Activated effector memory CD4-positive, alpha-beta T cell treated with Interleukin-2 at 50 U/mL for 16 hours (primary cell): Measurements from ENCODE around the gene NUMB.

Source experiments
- DNase-seq: peaks from one replicate; pipeline ENCODE4 v3.0.0-alpha.2; 2020

Gene NUMB

DNA sequence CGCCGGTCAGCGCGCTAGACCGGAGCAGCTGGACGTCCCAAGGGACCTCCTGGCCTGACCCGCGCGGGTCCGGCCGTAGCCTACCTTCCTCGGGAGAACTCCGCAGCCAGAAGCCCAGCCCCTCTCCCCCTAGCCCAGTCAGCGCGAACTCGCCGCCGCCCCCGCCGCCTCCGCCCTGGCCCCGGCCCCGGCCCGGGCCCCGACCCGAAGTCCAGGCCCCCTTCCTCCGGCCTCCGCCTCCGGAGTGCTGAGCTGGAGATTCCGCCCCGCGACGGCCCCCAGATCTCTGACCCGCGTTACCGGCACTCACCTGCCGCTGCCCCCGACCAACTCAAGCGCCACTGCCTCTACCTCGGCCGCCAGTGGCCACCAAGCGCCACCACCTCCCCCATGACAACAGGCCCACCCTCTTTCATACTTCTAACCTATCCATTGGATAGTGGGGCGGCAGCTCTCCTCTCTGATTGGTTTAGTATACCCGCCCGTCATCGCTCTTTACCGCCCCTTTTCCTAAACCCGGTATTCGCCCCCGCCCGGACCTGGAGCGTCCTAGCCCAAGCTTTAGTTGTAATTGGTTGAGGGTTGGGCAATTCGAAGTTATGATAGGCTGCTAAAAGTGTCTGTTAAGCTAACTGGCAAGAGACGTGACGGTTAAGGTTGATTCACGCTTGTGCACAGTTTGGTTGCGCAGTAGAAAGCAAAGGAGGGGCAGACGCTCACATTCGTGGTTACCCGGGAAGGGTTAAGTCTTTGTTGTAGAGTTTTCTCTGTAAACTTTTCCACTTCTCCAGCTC lies at the start of gene NUMB:
TSS of gene NUMB (minus strand) at position 364 of the 794 bp plus-strand sequence. CDS start 102,795 bp downstream, outside the sequence.
- DNase-seq = peak; percentile 93

GRCh38 chr14:73503648-73504047 lies 45.3 kb upstream of the NUMB start:
- DNase-seq = no peak

- DNase-seq = no peak
Observed at GRCh38 chr14:73502017-73502619, 43.8 kb upstream of the NUMB start.

DNA sequence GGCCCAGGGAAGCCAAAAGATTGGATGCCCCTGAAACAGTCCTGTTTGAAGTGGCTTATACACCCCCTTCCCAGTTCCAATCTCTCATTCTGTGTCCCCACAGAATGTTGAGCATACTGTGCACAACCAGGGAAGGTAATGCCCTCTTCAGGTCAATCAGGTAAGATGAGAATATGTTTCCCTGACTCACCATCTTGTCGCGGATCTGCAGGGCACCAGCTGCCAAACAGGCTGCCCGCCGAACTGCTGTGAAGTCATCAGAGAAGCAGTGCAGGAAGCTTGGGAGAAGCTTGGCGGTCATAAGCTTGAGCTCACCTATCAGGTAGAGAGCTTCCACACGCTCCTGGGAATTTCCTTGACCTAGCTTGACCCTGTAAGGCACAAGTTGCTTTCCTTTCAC lies 42.0 kb upstream of the NUMB start:
- DNase-seq = no peak

GRCh38 chr14:73494593-73494992 lies 36.2 kb upstream of the NUMB start:
- DNase-seq = no peak

- DNase-seq = no peak
Observed at GRCh38 chr14:73492670-73493069, 34.3 kb upstream of the NUMB start.

GRCh38 chr14:73492043-73492552 lies 33.8 kb upstream of the NUMB start:
- no peak for DNase-seq

DNA sequence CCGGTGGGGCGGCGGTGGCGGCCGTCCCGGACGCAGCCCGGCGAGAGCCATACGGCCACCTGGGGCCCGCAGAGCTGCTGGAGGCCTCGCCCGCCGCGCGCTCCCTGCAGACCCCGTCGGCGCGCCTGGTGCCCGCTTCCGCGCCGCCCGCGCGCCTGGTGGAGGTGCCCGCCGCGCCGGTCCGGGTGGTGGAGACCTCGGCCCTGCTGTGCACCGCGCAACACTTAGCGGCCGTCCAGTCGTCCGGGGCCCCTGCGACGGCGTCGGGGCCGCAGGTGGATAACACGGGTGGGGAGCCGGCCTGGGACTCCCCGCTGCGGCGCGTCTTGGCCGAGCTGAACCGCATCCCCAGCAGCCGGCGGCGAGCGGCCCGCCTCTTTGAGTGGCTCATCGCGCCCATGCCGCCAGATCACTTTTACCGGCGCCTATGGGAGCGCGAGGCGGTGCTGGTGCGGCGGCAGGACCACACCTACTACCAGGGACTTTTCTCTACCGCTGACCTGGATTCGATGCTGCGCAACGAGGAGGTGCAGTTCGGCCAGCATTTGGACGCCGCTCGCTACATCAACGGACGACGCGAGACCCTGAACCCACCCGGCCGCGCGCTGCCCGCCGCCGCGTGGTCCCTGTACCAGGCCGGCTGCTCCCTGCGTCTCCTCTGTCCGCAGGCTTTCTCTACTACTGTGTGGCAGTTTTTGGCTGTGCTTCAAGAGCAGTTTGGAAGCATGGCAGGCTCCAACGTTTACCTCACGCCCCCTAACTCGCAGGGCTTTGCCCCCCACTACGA lies 33.1 kb upstream of the NUMB start:
- peak; percentile 67 for DNase-seq

DNA sequence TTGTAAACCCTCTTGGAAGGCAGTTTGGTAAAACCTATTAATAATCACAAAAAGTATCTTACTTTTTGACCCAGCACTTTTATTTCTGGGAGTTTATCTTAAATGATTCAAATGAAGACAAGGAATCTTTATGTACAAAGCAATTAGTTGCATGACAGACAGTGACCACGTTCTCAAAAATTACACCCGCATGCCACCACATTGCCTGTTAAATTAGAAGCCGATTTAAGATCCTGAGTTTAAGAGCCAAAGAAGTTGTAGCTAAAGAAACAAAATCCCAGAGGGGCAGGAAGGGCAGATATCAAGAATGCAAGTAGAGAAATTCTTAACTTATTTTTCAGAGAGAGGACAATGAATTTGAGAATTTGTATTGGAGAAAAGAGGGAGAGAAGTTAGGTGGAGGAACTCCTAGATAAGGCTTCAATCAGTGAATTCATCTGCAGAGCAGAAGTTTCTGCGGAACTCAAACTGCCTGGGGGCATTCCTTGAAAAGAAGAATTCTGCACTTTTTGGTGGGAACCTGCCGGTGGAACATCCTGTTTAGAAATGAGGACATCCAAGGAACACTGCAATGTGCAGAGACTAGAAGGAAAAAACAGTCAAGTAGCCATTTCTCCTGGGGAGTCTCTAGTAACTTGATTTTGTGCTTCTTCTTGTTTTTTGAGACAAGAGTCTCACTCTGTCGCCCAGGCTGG lies 31.3 kb upstream of the NUMB start:
- DNase-seq = no peak

DNA sequence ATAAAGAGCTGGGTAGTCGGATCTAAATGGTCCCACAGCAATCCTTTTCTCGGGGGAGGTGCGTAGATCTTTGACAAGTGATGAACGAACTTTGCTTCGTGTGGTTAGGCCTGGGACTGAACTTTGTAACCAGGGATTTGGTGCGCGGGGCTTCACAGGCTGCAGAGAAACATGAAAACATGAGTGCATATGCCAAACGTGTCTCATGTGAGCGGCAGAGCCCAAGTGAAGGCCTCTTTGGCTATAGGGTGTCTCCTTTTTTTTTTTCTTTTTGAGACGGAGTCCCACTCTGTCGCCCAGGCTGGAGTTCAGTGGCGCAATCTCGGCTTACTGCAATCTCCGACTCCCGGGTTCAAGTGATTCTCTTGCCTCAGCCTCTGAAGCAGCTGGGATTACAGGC lies 20.3 kb upstream of the NUMB start:
- DNase-seq = no peak

GRCh38 chr14:73477618-73478266 lies 19.4 kb upstream of the NUMB start:
- no peak for DNase-seq

DNA sequence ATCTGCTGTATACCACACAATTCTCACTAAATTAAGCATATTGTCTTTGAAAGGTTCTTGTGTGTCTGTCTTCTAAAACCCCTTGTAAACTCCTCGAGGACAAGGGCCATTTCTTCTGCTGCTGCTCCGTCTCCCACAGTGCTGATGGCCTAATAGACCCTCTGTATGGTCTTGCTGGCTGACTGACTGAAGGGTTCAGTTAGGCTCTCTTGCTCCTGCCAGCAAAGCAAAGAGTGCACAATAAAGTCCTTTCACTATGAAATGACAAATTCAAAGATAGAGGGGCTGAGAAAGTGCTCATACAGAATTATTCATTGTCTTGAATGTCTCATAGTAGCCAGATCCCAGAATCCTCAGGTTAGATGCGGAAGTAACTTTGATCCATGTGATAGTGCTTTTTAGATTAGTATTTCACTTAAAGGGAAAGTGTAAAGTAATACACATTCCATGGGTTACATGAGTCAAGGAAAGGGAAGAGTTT lies 18.1 kb upstream of the NUMB start:
- no peak for DNase-seq

DNA sequence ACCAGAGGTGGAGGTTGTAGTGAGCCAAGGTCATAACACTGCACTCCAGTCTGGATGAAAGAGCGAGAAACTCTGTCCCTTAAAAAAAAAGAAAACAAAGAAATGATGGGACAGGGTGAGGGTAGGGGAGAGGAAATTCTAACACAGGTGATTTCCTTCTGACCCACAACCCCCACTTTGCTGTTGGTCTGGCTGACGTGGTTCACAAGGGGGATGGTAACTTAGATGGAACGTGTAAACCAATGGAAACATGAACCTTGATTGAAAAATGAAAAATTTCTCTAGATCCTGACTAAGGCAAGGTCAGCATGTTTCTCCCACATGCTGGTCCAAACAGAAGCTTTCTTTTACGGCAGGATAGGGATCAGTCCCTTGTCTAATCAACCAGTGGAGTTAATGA lies 16.6 kb upstream of the NUMB start:
- no peak for DNase-seq

GRCh38 chr14:73472185-73473114 lies 14.1 kb upstream of the NUMB start:
- no peak for DNase-seq

DNA sequence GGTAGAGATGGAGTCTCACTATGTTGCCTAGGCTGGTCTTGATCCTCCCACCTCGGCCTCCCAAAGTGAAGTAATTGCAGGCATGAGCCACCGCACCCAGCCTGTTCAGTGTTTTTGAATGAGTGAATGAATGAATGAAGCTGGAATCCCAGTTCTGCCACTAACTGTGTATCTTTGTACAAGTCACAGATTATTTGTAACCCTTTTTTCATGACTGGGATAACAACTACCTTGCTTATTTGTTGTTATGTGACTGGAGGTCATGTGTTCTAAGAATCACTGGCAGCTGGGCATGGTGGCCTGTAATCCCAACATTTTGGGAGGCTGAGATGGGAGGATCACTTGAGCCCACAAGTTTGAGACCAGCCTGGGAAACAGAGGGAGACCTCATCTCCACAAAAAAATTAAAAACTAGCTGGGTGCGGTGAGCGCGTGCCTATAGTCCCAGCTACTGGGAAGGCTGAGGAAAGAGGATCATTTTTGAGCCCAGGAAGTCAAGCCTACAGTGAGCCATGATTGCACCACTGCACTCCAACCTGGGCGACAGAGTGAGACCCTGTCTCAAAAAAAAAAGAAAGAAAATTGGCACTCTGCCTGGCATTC lies 13.3 kb upstream of the NUMB start:
- DNase-seq = no peak

GRCh38 chr14:73468828-73469375 lies 10.6 kb upstream of the NUMB start:
- no peak for DNase-seq

GRCh38 chr14:73467800-73468199 lies 9.5 kb upstream of the NUMB start:
- DNase-seq = no peak

GRCh38 chr14:73467377-73467776 lies 9.0 kb upstream of the NUMB start:
- DNase-seq = no peak

DNA sequence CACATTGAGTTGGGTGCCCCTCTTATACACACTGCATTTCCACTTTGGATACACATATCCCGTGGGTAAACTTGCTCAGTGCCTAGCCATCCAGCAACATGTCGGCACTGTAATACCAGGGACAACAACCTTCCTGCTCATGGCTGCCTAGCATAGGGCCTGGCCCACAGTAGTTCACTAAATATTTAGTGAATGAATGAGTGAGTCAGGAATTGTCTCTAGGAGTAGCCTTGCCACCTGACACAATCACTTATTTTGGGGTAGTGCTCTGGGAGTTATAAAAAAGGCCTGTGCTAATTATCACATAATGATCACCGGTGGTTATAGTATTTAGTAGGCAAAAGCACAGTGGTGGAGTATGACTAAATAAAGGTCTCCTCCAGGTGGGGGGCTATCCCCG lies 8.5 kb upstream of the NUMB start:
- DNase-seq = no peak

DNA sequence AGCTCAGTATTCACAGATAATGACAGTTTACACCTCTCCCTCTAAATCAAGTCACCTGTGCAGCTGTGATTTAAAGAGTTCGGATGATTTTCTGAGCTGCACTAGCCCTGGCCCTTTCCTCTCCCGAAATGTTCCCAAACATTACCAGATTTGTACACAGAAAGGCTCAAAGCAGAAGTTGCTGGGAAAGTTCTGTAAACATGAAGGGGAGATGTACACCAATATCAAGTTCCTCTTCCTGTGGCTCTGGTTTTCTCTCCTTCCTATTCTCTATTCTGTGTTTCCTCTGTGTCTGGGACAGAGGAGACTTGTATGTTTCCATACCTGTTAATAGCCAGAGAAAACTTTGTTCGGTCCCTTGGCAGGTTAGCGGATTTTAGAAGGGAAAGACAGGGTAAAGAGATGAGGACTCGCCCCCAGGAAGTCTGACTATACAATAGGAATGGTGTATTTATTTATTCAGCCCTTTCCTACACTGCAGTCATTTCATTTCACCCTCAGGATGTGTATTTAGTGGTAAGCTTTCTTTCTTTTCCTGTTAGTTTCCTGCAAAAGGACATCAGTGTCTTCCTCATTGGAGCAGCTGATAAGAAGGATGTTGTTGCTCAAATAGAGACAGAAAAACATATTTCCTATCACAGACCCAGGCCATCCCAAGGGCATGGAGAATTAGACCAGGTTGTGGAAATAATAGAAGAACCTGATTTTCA lies 7.6 kb upstream of the NUMB start:
- no peak for DNase-seq
